GM19043 (cell line): Measurements from ENCODE around the gene MISP.

Experiments used
- ATAC-seq: cut with Tn5 transposase; IDR thresholded peaks from one replicate; pipeline ENCODE4 v1.9.1; 2021; ENCODE audit warnings: low read depth; ENCODE audit not compliant: unreplicated experiment

MISP gene

GRCh38 chr19:771332-771785 is 20.4 kb downstream of the MISP start:
- ATAC-seq, result no peak

- ATAC-seq, result no peak
Measured at GRCh38 chr19:772063-772462, 21.2 kb downstream of the MISP start.

DNA sequence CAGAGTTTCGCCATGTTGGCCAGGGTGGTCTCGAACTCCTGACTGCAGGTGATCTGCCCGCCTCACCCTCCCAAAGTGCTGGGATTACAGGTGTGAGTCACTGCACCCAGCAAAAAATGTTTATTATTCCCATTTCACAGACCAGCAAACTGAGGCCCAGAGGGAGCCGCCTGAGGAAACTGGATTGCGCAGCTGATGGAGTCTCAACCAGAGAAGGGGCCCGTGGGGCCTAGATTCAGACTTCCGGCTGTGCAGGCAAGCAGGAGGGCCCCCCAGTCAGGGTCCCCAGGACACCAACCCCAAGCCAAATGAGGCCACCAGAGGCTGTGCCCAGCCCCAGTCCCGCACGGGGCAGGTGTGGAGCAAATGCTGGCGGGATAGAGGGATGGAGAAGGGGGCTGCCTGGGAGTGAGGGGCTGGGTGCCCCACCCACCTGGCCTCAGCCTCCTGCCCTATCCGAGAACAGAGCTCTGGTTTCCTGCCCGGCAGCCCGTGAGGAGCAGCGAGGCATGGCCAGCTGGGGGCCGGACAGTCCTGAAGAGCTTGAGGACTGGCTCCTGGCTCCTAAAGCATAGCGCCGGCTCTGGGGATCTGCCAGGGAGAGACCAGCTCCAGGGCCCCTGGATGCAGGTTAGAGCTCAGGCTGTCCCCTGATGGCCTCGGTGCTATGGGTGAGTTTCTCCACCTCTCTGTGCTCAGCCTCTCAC is 22.0 kb downstream of the MISP start:
- ATAC-seq, result no peak

GRCh38 chr19:776549-776948 is 25.6 kb downstream of the MISP start:
- ATAC-seq, result no peak

DNA sequence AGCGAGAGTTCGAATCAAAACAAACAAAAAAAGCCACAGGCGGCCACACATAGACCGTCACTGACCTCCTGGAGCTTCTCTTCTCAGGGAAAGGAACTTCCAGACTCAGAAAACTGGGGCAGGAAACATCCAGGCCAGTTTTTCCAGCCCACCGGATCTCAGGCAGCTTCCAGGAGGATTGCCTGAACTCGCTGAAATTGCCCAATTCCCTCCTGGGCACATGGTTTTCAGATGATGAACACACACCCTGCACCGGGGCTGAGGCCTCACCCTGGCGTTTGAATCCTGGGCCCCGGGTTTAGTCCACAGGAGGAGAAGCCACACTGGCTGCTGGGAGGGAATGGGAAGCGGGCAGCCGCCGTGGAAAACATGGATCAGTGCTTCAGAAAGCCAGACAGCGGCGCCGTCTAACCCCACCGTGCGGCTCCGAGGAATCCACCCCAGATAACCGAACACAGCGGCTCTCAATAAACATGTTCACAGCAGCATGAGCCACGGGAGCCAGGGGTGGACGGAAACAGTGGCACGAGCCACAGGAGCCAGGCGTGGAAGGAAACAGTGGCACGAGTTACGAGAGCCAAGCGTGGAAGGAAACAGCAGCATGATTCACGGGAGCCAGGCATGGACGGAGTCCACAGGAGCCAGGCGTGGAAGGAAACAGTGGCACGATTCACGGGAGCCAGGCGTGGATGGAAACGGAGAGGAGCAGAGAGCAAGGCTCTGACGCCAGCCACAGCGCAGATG is 28.2 kb downstream of the MISP start:
- ATAC-seq, result no peak

GRCh38 chr19:780935-781334 is 30.0 kb downstream of the MISP start:
- ATAC-seq, result no peak

DNA sequence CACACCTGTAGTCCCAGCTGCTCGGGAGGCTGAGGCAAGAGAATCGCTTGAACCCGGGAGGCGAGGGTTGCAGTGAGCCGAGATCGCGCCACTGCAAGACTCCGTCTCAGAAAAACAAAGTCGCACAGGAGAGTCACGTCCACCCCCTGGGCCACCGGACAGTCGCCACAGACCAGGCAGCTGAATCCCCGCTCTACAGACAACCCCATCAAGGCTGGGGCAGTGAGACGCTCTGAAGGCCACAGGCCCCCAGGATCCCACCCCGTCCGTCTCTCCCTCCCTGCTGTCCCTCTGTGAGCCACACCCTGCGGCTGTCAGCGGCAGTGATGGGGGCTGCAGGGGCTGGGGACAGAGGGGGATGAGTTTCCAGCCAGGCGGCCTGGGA is 30.9 kb downstream of the MISP start:
- no peak for ATAC-seq

- ATAC-seq, result no peak
Measured at GRCh38 chr19:782185-782877, 31.4 kb downstream of the MISP start.

DNA sequence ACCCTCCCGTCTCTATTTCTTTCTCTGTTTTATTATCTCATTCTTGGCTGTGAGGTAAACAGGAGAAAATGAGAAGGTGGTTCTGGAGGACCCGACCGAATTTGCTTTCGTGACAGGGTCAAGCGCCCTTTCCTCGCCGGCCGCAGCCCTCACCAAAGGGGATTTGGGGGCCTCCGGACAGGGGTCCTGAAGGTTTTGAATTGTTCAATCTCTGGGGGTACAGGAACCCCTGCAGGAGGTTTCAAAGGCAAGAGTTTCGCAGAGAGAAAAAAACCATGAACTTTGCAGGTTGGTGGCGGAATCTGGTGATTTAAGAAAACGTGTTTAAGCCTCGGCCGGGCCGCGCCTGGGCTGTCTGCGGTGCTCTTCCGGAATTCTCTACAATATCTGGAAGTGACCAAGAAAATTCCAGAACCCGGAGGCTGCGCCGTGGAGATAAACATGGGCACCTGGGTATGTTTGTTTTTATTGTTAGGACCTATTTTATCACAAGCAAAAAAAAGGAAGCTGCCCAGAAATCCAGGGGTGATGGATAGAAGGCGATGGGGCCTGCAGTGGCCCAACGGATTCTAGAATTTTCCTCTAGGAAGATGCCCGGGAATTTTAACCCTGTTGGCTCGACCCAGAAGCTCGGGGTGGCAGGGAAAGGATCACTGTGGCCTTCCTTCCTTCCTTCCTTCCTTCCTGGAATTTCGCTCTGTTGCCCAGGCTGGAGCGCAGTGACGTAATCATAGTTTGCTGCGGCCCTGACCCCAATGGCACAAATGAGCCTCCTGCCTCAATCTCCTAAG is 32.2 kb downstream of the MISP start:
- ATAC-seq, result no peak

DNA sequence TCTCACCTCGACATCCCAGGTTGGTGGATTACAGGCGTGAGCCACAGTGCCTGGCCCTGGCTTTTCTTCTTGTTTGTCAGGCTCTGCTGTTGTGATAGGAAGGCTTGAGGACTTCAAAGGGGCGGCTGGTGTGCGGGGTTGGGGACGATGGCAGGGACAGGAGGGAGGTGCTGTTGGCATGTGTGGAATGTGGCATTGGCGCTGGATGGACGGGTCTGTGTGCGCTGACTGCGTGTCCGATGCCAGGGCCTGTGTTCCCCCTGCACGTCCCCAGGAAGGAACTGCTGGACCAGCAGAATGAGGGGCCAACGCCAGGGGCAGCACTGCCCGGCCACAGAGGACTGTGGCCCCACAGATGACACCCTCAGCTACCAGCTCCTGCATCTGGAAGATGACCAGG is 33.6 kb downstream of the MISP start:
- no peak for ATAC-seq

GRCh38 chr19:787536-787935 is 36.6 kb downstream of the MISP start:
- ATAC-seq, result no peak

GRCh38 chr19:788686-788982 is 37.7 kb downstream of the MISP start:
- no peak for ATAC-seq

DNA sequence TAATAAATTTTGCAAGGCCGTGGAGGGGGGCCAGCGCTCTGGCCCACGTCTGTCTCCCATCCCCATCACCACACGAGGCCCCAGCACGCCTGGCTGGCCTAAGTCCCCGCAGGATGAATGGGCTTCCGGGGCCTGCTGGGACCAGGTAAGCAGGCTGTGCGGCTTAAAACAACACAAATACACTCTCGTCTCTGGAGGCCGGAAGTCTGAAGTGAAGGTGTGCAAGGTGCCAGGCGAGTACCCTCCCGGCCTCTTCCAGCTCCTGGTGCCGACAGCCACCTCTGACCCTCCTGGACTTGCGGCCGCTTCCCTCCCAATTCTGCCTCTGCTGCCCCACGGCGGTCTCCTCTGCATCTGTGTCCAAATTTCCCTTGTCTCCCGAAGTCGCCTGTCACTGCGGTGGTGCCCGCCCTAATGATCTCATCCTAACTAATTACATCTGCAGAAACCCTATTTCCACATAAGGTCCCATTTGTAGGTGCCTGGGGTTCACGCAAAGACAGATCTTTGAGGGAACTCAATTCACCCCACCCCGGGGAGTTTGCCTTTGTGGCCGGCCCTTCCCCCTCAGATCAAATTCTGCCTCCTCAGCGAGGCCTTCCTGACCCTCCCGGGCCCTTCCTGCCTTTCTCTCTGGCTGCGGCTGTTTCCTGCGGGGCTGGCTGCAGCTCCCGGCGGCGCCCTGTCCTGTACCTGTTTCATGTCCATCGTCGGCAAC is 38.2 kb downstream of the MISP start:
- no peak for ATAC-seq

DNA sequence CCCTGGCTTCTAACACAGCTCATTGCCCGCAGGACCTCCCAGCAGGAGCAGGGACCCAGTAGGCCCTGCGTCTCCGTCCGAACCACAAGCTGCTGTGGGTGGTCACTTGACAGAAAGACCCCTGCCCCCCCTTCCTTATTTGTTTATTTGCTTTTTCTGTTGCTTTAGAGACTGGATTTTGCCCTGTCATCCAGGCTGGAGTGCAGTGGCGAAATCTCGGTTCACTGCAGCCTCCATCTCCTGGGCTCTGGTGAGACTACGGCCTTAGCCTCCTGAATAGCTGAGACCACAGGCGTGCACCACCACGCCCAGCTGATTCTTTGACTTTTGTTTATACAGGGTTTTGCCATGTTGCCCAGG is 38.8 kb downstream of the MISP start:
- ATAC-seq, result no peak

GRCh38 chr19:791007-791566 is 40.2 kb downstream of the MISP start:
- no peak for ATAC-seq

GRCh38 chr19:791567-792305 is 40.8 kb downstream of the MISP start:
- ATAC-seq, result no peak

DNA sequence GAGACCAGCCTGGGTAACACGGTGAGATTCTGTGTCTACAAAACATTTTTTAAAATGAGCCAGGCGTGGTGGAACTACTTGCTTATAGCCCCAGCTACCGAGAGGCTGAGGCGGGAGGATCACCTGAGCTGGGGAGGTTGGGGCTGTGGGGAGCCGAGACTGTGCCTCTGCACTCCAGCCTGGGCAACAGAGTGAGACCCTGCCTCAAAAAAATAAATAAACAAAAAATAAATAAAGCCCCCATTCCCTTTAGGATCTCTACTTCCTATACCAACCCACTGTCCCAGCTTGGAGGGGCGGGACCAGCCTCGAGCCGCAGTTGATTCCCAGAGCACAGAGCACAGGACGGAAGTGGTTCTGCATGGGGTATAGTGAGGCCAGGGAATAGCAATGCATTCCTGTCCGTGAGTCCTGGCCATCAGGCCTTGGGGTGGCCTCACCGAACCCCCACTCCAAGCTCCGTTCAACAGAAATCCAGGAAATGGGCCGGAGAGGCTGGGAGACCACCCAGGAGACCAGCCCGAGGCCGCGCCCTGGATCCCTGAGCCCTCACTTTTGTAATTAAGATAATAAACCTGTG is 41.5 kb downstream of the MISP start:
- no peak for ATAC-seq

DNA sequence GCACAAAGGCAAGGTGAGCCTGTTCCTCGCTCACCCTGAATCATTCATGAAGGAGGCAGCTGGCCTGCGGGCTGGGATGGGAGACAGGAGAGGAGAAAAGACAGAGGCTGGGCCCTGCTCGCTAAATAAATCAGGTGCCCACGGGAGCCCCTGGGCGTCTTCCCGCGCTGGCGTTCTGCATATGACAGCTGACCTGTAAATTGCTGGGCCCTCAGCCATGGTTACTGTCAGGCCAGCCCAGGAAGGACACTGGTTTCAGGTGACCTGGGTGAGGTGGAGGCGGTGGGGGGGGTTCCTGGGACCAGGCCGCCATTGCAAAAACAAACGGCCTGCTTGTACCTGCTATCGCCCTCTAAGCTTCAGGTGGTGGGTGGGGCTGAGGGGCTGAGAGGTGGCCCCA is 42.9 kb downstream of the MISP start:
- ATAC-seq, result no peak

DNA sequence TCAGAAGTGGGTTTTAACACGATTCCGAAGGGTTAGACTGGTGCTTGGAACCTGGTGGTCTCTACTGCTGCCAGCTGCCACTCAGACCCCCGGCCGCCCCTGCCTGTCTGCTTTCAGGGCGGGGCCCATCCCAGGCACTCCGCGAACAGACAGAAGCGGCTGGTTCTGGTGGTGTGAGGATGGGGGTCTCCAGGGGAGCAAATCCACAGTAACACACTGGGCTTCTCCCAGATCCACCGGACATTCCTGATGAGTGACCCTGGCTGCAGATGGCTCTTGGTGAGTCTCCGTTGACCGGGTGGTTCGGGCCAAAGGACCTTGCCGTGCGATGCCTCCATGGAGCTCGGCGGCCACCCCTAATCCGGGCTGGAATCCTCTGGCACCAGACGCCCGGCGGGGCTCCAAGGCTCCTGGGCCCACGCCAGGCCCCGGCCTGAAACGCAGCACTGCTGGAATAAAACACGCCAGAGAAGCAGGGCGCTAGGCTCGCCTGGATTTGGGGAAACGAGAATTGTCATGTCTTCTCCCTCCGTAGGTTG is 44.2 kb downstream of the MISP start:
- ATAC-seq, result no peak
